B cell (primary cell): ENCODE data around the gene EGLN1. TPM values are rescaled to one million over a fixed set of nuclear protein-coding genes. Genes with fewer than 3 reads are reported as not detected.

ENCODE experiments used
- ATAC-seq: fragments of 200-7000 bp; cut with Tn5 transposase; one replicate; pipeline ENCODE4 v1.10.0; 2021; ENCODE audit warnings: low read depth, mild to moderate bottlenecking, moderate number of reproducible peaks, moderate library complexity
- CTCF ChIA-PET: fragments of 350-600 bp; sonication (Branson Sonifier 250); formaldehyde crosslinking; loops from one replicate; lab custom pipeline; 2021; ENCODE audit warnings: antibody characterized with exemption, inconsistent platforms; lab: Charles Lee
- POLR2A ChIA-PET: fragments of 350-600 bp; sonication (Branson Sonifier 250); formaldehyde crosslinking; loops from one replicate; lab custom pipeline; 2021; ENCODE audit warnings: antibody characterized with exemption; lab: Charles Lee
- DNase-seq: peaks from one replicate; pipeline ENCODE4 v3.0.0; 2013
- H2AFZ ChIP-seq: 2 replicates; pipeline ENCODE4 v1.6.1; 2012; ENCODE audit warnings: mild to moderate bottlenecking, low read depth, low read length; ENCODE audit not compliant: insufficient read depth, poor library complexity, severe bottlenecking
- H3K27ac ChIP-seq, 2 donors: 1 replicate in 1 of 2; 2 replicates in 1 of 2; pipeline ENCODE4 v1.5.1; 2012 to 2013; ENCODE audit warnings: low read length in 2 of 2, mild to moderate bottlenecking in 2 of 2, moderate library complexity in 1 of 2
- H3K27me3 ChIP-seq, 4 experiments: fragments of 200-600 bp in 1 of 4; sonication (generic) in 1 of 4; replicated peaks in 1 of 4; 1 replicate in 2 of 4; 2 replicates in 2 of 4; pipeline versions ENCODE4 v1.6.1 to v1.7.0; 2013 to 2016; ENCODE audit warnings: low read length in 3 of 4, mild to moderate bottlenecking in 2 of 4, mixed read lengths in 1 of 4, moderate library complexity in 1 of 4; ENCODE audit not compliant: insufficient read depth in 4 of 4, control insufficient read depth in 3 of 4; ENCODE audit errors: control extremely low read depth in 1 of 4
- H3K36me3 ChIP-seq, 2 experiments: replicated peaks in 1 of 2; 1 replicate in 1 of 2; 2 replicates in 1 of 2; pipeline versions ENCODE4 v1.6.1 to v1.7.1; 2013; ENCODE audit warnings: low read length in 1 of 2; ENCODE audit not compliant: insufficient read depth in 2 of 2, control insufficient read depth in 1 of 2; ENCODE audit errors: control extremely low read depth in 1 of 2, extremely low read depth in 1 of 2
- H3K4me1 ChIP-seq, 2 donors: fragments of 200-600 bp in 1 of 2; sonication (generic) in 1 of 2; 1 replicate in 1 of 2; 2 replicates in 1 of 2; pipeline versions ENCODE4 v1.5.1 to v1.6.1; 2013 to 2017; ENCODE audit warnings: low read length in 2 of 2; ENCODE audit not compliant: control insufficient read depth in 2 of 2, insufficient read depth in 2 of 2
- H3K4me2 ChIP-seq: replicated peaks from 2 replicates; pipeline ENCODE3; 2012; ENCODE audit warnings: mild to moderate bottlenecking, low read depth, low read length; ENCODE audit not compliant: poor library complexity, severe bottlenecking
- H3K4me3 ChIP-seq, 5 experiments: fragments of 200-600 bp in 1 of 5; sonication (generic) in 1 of 5; 1 replicate in 3 of 5; 2 replicates in 2 of 5; pipeline versions ENCODE4 v1.5.1 to v1.7.0; 2011 to 2016; ENCODE audit warnings: low read length in 4 of 5, mild to moderate bottlenecking in 4 of 5, low read depth in 2 of 5, control low read depth in 1 of 5, moderate library complexity in 1 of 5; ENCODE audit not compliant: insufficient read depth in 1 of 5; ENCODE audit errors: control extremely low read depth in 1 of 5, extremely low read depth in 1 of 5
- H3K79me2 ChIP-seq: fragments of 200-600 bp; sonication (generic); one replicate; pipeline ENCODE4 v1.6.0; 2016; ENCODE audit warnings: low read length; ENCODE audit not compliant: control insufficient read depth, insufficient read depth
- H3K9ac ChIP-seq: fragments of 200-600 bp; sonication (generic); 2 replicates; pipeline ENCODE4 v1.6.1; 2017; ENCODE audit warnings: mild to moderate bottlenecking, low read length, moderate library complexity
- H3K9me3 ChIP-seq, 3 donors: one replicate each; pipeline versions ENCODE4 v1.6.1 to v1.7.1; 2013; ENCODE audit warnings: low read length in 2 of 3; ENCODE audit not compliant: control insufficient read depth in 2 of 3, insufficient read depth in 1 of 3; ENCODE audit errors: control extremely low read depth in 1 of 3
- H4K20me1 ChIP-seq: 2 replicates; pipeline ENCODE4 v1.6.0; 2012; ENCODE audit warnings: mild to moderate bottlenecking, low read length; ENCODE audit not compliant: insufficient read depth, control insufficient read depth, poor library complexity, severe bottlenecking
- H3K27ac Mint-ChIP-seq: one replicate; pipeline ENCODE4 v1.8.0; 2021; ENCODE audit warnings: mixed read lengths
- H3K27me3 Mint-ChIP-seq: one replicate; pipeline ENCODE4 v1.8.0; 2021; ENCODE audit warnings: mixed read lengths
- H3K4me1 Mint-ChIP-seq: one replicate; pipeline ENCODE4 v1.8.0; 2021; ENCODE audit warnings: mixed read lengths
- H3K4me3 Mint-ChIP-seq: one replicate; pipeline ENCODE4 v1.8.0; 2021; ENCODE audit warnings: mixed read lengths
- H3K9me3 Mint-ChIP-seq: one replicate; pipeline ENCODE4 v1.8.0; 2022; ENCODE audit warnings: mixed read lengths; ENCODE audit not compliant: insufficient read depth
- EZH2 ChIP-seq: IDR thresholded peaks from 2 replicates; pipeline ENCODE4 v1.6.1; 2012; ENCODE audit warnings: borderline replicate concordance, low read depth, mild to moderate bottlenecking, moderate library complexity, low read length; ENCODE audit not compliant: insufficient read depth, poor library complexity, severe bottlenecking
- WGBS: methylation state at CpG from one replicate; pipeline ENCODE4 v1.1.5; 2013; ENCODE audit warnings: missing lambda C conversion rate; ENCODE audit not compliant: insufficient coverage; 5-methylcytosine and 5-hydroxymethylcytosine counted together
- intact Hi-C: fragments of 100-400 bp; cut with micrococcal nuclease; formaldehyde crosslinking; loops from one replicate; pipeline ENCODE4 v1.10.0; 2022
- polyA plus RNA-seq: library from polyadenylated mRNA; depleted of rRNA; stranded (reverse); fragments of >200 nt; gene quantifications from 2 replicates; pipeline ENCODE4 v1.2.3, GENCODE V29; 2012
- total RNA-seq, 2 donors: library from RNA; stranded (reverse); fragments of 120-200 nt in 1 of 2; gene quantifications; 1 replicate in 1 of 2; 2 replicates in 1 of 2; pipeline versions ENCODE4 v1.2.3 to v1.2.4, GENCODE V29; 2013 to 2022
- TF ChIP-seq, protein P1 (sequence below): fragments of 200-600 bp; IDR thresholded peaks from one replicate; pipeline ENCODE4 v1.8.0; 2022; ENCODE audit warnings: antibody characterized with exemption, mild to moderate bottlenecking

The EGLN1 gene
- total and polyA plus RNA-seq, 2 donors (not counting 1 experiment from before 2014, with no cell fraction given) = 7.5 to 18.5 TPM

DNA sequence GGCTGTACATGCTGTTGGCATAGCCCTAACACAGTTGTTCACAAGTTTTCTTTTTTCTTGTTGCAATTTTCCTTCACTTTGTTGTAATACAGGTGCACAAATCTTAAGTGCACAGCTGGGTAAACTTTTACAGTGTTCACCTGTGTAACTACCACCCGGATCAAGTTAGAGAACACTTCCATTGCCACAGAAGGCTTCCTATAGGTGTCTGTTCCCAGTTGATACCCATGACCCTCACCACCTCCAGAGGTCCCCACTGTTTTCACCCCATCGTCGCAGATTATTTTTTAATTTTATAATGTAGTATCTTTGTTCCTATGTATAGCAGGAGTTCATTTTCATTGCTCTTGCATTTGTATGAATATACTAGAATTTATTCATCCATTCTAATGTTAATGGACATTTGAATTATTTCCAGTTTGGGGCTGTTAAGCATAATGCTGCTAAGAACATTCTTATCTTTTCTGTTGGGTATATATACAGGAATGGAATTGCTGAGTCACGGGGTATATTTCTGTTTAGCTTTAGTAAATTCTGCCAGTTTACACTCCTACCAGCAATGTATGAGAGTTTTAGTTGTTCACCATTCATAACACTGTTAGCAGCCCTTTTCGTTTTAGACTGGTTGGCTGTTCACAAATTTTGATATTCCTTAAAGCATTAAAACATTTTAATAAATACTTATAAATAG, 67.6 kb downstream of the EGLN1 start:
- no peak for DNase-seq
- H3K36me3 ChIP-seq = peaks cover 2 to 35% of the 10 kb centered on the region in 2 experiments
- no peak overlapping the region for H2AFZ ChIP-seq
- WGBS = no CpG with 5 or more reads among the region's 5 CpGs
- ChIA-PET CTCF (interaction anchor here (0.9 to 1.3 kb wide), 3 partner anchors 74 to 249 kb away, joined by 3 to 8 read pairs (median 5); no protein-coding TSS in a partner anchor), POLR2A (no interaction called here)
- TF ChIP-seq, protein P1, sequence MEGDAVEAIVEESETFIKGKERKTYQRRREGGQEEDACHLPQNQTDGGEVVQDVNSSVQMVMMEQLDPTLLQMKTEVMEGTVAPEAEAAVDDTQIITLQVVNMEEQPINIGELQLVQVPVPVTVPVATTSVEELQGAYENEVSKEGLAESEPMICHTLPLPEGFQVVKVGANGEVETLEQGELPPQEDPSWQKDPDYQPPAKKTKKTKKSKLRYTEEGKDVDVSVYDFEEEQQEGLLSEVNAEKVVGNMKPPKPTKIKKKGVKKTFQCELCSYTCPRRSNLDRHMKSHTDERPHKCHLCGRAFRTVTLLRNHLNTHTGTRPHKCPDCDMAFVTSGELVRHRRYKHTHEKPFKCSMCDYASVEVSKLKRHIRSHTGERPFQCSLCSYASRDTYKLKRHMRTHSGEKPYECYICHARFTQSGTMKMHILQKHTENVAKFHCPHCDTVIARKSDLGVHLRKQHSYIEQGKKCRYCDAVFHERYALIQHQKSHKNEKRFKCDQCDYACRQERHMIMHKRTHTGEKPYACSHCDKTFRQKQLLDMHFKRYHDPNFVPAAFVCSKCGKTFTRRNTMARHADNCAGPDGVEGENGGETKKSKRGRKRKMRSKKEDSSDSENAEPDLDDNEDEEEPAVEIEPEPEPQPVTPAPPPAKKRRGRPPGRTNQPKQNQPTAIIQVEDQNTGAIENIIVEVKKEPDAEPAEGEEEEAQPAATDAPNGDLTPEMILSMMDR = no peak
- H3K9ac ChIP-seq = no peak overlapping the region
- no peaks in the 10 kb centered on the region for H3K27me3 Mint-ChIP-seq
- H3K9me3 ChIP-seq = no peaks in the 10 kb centered on the region
- H3K79me2 ChIP-seq = no peaks in the 10 kb centered on the region
- no peak overlapping the region for H3K4me2 ChIP-seq
- no peaks in the 10 kb centered on the region for H3K27me3 ChIP-seq
- no peak for ATAC-seq
- H3K27ac Mint-ChIP-seq = no peak overlapping the region
- no peak overlapping the region for H3K4me3 ChIP-seq
- intact Hi-C loops = loop anchor here (5.0 kb wide), 2 partner anchors 198 to 513 kb away; no protein-coding TSS in a partner anchor
- no peak overlapping the region for H3K4me3 Mint-ChIP-seq
- H3K9me3 Mint-ChIP-seq = no peaks in the 10 kb centered on the region
- H3K4me1 ChIP-seq = peaks cover 0 to 3% of the 10 kb centered on the region in 2 donors
- H3K4me1 Mint-ChIP-seq = peaks cover 8% of the 10 kb centered on the region
- no peaks in the 10 kb centered on the region for H4K20me1 ChIP-seq
- H3K27ac ChIP-seq = no peak overlapping the region

DNA sequence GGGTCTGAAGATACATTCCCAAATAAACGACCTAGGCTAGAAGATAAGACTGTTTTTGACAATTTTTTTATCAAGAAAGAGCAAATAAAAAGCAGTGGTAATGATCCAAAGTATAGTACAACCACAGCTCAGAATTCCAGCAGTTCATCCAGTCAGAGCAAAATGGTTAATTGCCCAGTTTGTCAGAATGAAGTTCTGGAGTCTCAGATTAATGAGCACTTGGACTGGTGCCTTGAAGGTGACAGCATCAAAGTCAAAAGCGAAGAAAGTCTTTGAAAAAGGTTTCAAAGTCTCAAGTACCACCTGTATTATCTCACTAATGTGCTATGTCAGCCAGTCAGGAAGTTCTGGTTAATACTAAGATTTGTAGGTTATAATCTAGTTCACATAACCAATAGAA, 69.0 kb downstream of the EGLN1 start:
- POLR2A ChIA-PET = no interaction called here
- Histone ChIP-seq H4K20me1 (no peaks in the 10 kb centered on the region), H3K36me3 (peaks cover 2 to 49% of the 10 kb centered on the region in 2 experiments), H3K4me1 (peaks cover 0 to 3% of the 10 kb centered on the region in 2 donors), H3K27ac (no peak overlapping the region), H3K9ac (no peak overlapping the region), H3K9me3 (no peaks in the 10 kb centered on the region), H3K4me3 (no peak overlapping the region), H3K79me2 (no peaks in the 10 kb centered on the region), H3K4me2 (no peak overlapping the region), H3K27me3 (no peaks in the 10 kb centered on the region), H2AFZ (no peak overlapping the region)
- TF ChIP-seq, protein P1 = no peak
- TF ChIP-seq EZH2 = no peak
- H3K9me3 Mint-ChIP-seq = no peaks in the 10 kb centered on the region
- H3K27ac Mint-ChIP-seq = no peak overlapping the region
- no peak overlapping the region for H3K4me3 Mint-ChIP-seq
- DNase-seq (no peak), ATAC-seq (no peak)
- WGBS = no CpG with 5 or more reads among the region's 2 CpGs
- H3K4me1 Mint-ChIP-seq = peaks cover 7% of the 10 kb centered on the region
- intact Hi-C loops = no loop called here
- CTCF ChIA-PET = no interaction called here
- no peaks in the 10 kb centered on the region for H3K27me3 Mint-ChIP-seq
